Lower leg skin (tissue), 4 donors: ENCODE data around the gene TRPM8. TPM values are rescaled to one million over a fixed set of nuclear protein-coding genes. Genes with fewer than 3 reads are reported as not detected.

Experiments used
- DNase-seq, 2 donors: peaks; one replicate each; pipeline ENCODE4 v3.0.0-alpha.2; 2019; ENCODE audit warnings: low spot score in 2 of 2
- H3K4me3 ChIP-seq: fragments of 200-600 bp; sonication (generic); 2 replicates; pipeline ENCODE4 v1.5.1; 2017; ENCODE audit warnings: mild to moderate bottlenecking, low read depth; ENCODE audit not compliant: poor library complexity, severe bottlenecking
- POLR2A ChIP-seq, 2 donors: fragments of 450-650 bp; IDR thresholded peaks; one replicate each; pipeline ENCODE4 v1.6.1; 2016 to 2017; ENCODE audit warnings: antibody characterized with exemption in 2 of 2, mild to moderate bottlenecking in 1 of 2, moderate library complexity in 1 of 2
- WGBS, 2 donors: methylation state at CpG; one replicate each; pipeline ENCODE4 v1.1.5; 2018; 5-methylcytosine and 5-hydroxymethylcytosine counted together
- intact Hi-C: fragments of 100-400 bp; cut with DNase I; formaldehyde crosslinking; loops from one replicate; pipeline ENCODE4 v1.15.0; 2023; ENCODE audit warnings: low total_unique reads
- total RNA-seq, 4 donors: library from RNA; depleted of rRNA; stranded (reverse); fragments of >200 nt; gene quantifications; one replicate each; pipeline ENCODE4 v1.1.0, GENCODE V29; 2016
- TF ChIP-seq, protein P1 (sequence below), 3 donors: fragments of 450-650 bp; IDR thresholded peaks; one replicate each; pipeline ENCODE4 v1.5.1; 2016; ENCODE audit warnings: antibody characterized with exemption in 3 of 3, mild to moderate bottlenecking in 3 of 3, moderate library complexity in 2 of 3

The TRPM8 gene
- total RNA-seq, 4 donors from 2014 or later: 0.46 TPM; not detected in 2

GRCh38 chr2:233928594-233929351 lies 11.6 kb downstream of the TRPM8 start:
- TF ChIP-seq, protein P1, sequence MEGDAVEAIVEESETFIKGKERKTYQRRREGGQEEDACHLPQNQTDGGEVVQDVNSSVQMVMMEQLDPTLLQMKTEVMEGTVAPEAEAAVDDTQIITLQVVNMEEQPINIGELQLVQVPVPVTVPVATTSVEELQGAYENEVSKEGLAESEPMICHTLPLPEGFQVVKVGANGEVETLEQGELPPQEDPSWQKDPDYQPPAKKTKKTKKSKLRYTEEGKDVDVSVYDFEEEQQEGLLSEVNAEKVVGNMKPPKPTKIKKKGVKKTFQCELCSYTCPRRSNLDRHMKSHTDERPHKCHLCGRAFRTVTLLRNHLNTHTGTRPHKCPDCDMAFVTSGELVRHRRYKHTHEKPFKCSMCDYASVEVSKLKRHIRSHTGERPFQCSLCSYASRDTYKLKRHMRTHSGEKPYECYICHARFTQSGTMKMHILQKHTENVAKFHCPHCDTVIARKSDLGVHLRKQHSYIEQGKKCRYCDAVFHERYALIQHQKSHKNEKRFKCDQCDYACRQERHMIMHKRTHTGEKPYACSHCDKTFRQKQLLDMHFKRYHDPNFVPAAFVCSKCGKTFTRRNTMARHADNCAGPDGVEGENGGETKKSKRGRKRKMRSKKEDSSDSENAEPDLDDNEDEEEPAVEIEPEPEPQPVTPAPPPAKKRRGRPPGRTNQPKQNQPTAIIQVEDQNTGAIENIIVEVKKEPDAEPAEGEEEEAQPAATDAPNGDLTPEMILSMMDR (IDR thresholded peaks at IDR 0.05): no peak
- no peak for TF ChIP-seq POLR2A (IDR thresholded peaks at IDR 0.05)
- DNase-seq: no peak
- intact Hi-C loops: no loop called here
- 32 to 43% methylated on average over 7 of the region's 7 CpGs for WGBS, 2 donors
- H3K4me3 ChIP-seq: no peak overlapping the region

GRCh38 chr2:233929352-233930022 lies 12.3 kb downstream of the TRPM8 start:
- no peak for DNase-seq
- TF ChIP-seq, protein P1 (IDR thresholded peaks at IDR 0.05): no peak
- no peak for TF ChIP-seq POLR2A (IDR thresholded peaks at IDR 0.05)
- 45 to 46% methylated on average over 4 of the region's 4 CpGs for WGBS, 2 donors
- intact Hi-C loops: no loop called here
- no peak overlapping the region for H3K4me3 ChIP-seq

GRCh38 chr2:233934524-233934923 lies 17.4 kb downstream of the TRPM8 start:
- DNase-seq: no peak
- WGBS, 2 donors: 86 to 89% methylated on average over 1 of the region's 1 CpG
- no peak for TF ChIP-seq POLR2A (IDR thresholded peaks at IDR 0.05)
- TF ChIP-seq, protein P1 (IDR thresholded peaks at IDR 0.05): no peak
- no peak overlapping the region for H3K4me3 ChIP-seq
- intact Hi-C loops: no loop called here

- no peak overlapping the region for H3K4me3 ChIP-seq
- intact Hi-C loops: no loop called here
- DNase-seq: no peak
- TF ChIP-seq, protein P1 (IDR thresholded peaks at IDR 0.05): no peak
- no peak for TF ChIP-seq POLR2A (IDR thresholded peaks at IDR 0.05)
- 91 to 93% methylated on average over 1 of the region's 1 CpG for WGBS, 2 donors
Measured at GRCh38 chr2:233935426-233935825, 18.3 kb downstream of the TRPM8 start.

- no peak for TF ChIP-seq POLR2A (IDR thresholded peaks at IDR 0.05)
- TF ChIP-seq, protein P1 (IDR thresholded peaks at IDR 0.05): no peak
- no peak for DNase-seq
- 72 to 75% methylated on average over 7 of the region's 7 CpGs for WGBS, 2 donors
- intact Hi-C loops: no loop called here
- H3K4me3 ChIP-seq: no peak overlapping the region
Measured at GRCh38 chr2:233936089-233936488, 18.9 kb downstream of the TRPM8 start.
